Stimulated activated CD4-positive, alpha-beta T cell treated with anti-CD3 and anti-CD28 coated beads, Interleukin-4, amount 100 ng/mL, for 1 hour (primary cell): ENCODE data around the gene MPV17L2.
A peak's percentile ranks its signal among the peaks of the same experiment; 100 is the strongest.

Source experiments
- DNase-seq: peaks from one replicate; pipeline ENCODE4 v3.0.0-alpha.2; 2020

The MPV17L2 gene

GRCh38 chr19:18219911-18220631 lies 27.1 kb downstream of the MPV17L2 start:
- DNase-seq: no peak

DNA sequence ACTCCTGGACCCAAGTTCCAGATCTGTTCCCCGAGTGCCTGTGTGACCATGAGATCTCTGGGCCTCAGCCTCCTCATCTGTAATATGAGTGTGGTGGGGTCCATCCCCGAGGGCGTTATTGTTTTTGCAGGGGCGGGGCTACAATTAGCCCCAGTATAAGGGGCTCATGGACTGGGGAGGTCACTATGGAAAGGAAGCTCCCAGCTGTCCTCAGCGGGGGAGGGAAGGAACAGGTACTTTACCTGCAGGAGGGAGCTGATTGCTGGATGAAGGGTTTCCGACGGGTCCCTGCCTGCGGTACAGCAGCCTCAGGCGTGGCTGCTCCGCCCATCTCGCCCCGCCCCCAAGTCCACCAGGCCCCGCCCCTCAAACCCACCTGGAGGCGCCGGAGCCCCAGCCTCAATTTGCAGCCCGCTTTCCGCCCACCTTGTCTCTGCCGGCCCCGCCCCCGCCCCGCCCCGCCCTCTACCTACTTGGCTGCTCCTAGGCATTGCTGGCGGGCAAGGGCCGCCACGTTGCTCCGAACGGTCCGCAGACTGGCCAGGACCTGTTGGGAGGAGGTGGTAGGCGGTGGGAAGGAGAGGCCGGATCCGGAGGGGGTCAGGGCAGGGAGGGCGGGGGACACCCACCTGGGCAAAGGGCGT lies 27.7 kb downstream of the MPV17L2 start:
- no peak for DNase-seq

DNA sequence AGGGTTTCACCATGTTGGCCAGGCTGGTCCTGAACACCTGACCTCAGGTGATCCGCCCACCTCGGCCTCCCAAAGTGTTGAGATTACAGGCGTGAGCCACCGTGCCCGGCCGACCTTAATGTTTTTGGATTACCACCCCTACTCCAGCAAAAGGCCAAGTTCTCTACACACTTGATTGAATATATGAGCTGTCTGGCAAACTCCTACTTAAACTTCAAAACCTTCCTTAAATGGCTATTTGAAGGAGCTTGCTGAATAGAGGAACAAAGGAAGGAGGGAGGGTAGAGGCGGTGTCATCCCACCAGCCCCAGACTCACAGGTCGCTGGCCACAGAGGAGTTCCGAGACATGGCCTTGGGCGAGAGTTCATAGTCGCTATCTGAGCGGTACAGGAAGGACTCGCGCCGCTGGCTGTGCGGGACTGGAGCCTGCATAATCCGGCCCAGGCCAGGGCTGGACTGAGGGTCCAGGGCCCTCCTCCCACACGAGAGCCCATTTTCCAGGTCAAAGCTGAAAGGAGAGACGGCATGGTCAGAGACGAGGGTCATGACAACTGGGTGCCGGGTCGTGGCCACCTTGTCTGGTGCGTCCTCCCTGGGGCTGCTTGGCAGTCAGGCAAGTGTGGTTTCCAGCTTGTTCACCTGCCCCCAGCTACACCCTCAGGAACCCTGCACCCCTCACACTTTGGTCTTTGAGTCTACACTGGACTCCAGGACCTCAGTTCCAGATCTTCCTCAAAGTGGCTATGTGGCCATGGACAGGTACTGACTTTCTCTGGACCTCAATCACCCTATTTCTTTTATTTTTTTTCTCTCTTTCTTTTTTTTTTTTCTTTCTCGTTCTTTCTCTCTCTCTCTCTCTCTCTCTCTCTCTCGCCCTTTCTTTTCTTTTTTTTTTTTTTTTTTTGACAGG lies 29.1 kb downstream of the MPV17L2 start:
- no peak for DNase-seq

- DNase-seq: peak; percentile 34
Measured at GRCh38 chr19:18223860-18224524, 31.0 kb downstream of the MPV17L2 start.

DNA sequence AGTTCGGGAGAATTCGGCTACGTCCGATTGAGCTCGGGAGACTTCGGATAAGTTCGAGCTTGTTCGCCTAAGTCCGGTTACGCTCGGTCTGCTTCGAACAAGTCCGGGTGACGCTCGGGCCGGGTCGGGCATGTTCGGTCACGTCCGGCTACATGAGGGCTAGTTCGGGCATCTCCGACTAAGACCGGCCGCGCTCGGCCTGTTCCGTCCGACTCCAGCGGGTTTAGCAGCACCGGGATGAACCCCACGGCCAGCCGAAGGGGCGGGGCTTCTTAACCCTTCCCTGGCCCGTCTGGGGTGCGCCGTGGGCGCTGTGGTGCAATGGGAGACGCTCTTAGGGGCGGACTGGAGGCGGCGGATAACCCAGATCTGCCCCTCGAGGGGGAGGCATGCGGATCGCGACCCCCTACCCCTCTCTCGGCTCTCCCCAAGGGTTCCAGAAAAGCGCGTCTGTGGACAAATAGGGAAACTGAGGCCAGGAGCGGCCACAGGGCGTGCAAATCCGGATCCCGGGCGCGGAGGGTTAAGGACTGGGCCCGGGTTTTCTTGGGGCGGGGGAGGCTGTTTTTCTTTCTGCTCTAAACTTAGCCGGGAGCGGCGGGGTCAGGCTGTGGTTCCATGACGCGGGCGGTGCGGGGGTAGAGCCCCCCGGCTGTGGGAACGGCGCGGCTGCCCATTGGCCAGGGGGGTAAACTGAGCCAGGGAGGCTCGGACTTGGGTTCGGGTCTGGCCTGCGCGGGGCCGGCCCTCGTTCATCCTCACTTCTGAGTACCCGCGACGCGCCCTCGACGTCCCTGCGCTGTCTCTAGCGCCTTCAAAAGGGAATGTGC lies 31.7 kb downstream of the MPV17L2 start:
- peak; percentile 87 for DNase-seq

GRCh38 chr19:18225355-18225701 lies 32.3 kb downstream of the MPV17L2 start:
- no peak for DNase-seq

DNA sequence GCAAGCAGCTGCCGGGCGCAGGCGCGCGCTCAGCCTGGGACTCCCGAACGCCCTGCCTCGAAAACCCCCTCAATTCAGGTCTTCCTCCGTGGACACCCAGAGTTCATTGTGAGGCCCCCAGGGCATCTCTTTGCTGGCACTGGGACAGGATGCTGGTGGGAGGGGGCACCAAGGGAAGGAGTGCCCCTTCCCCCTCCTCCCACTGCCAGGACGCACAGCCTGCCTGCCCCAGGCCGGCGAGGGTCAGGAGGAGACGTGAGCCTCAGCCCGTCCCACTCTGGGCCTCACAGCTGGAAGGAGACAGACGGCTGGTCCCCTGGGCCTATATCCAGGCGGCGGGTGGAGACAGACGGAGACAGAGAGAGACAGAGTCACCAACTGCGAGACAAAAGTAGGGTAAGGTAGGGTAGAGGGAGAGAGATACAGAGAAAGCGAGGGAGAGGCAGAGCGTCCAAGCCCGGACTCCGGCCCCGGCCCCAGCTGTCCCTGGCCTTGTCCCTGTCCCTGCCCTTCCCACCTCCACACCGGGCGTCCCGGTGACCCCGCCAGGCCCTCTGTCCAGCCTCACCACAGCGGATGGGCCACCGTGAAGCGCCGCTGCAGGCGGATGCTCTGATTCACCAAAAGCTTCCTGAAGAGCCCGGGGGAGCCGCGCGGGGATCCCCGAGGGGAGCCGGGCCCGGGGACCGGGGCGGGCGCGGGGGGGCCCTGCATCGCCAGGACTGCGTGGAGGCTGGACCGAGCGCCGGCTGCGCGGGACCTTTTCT lies 32.9 kb downstream of the MPV17L2 start, which contains the start of gene PDE4C:
TSS of gene PDE4C (minus strand) at position 737 of the 767 bp plus-strand sequence. CDS start at position 714, 23 bp downstream.
- DNase-seq: no peak

DNA sequence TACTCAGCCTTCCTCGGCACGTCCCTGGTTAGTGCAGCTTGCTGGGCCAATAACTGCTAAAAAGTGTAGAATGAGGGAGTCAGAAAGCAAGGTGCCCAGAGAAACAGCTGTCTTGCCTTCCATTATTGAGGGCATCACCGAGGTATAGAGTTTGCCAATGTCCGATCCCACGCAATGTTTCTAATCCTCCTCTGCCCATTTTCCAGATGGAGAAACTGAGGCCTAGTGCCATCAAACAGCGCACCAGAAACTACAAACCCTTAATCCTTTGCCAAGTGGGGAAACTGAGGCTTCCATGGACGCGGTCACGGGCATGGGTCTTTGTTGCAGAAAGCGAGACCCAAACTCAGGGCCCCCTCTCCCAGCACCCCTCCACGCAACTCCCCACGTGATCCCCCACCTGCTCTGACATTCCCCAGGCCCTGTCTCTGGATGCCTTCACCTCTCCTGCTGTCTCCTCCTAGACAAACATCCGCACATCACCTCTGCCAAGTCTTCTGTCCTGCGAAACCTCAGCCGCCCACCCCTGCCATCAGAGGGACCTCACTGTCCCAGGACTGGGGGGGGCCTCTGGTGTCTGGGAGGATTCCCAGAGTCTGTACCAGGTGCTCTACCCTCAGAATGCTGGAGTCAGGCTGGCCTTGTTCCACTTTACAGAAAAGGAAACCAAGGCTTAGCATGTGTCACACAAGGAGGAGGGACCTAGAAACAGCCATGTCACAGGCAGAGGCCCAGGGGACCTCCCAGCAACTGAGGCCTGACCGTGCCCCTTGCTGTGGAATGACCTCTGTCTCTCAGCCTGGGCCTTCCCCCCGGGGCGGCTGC lies 34.1 kb downstream of the MPV17L2 start:
- no peak for DNase-seq

DNA sequence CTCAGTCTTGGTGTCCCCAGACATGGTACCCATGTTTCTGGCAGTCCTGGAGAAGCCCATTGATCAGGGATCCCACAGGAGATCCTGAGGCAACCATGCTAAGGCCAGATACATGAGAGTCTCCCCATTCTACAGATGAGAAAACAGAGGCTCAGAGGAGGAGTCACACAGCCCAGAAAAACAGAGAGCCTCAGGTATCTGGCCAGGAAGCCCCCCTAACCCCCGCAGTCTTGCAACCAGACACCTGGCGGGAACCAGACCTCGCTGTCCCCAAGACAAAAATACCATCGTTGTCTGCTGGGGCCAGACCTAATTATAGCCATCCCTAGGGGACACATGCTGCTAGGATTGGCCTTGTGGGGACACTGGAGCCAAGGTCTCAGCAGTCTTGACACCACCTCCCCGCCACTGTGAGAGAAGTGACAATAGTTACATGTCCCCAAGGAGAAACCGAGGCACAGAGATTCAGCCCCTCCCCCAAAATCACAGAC lies 34.8 kb downstream of the MPV17L2 start:
- DNase-seq: no peak

DNA sequence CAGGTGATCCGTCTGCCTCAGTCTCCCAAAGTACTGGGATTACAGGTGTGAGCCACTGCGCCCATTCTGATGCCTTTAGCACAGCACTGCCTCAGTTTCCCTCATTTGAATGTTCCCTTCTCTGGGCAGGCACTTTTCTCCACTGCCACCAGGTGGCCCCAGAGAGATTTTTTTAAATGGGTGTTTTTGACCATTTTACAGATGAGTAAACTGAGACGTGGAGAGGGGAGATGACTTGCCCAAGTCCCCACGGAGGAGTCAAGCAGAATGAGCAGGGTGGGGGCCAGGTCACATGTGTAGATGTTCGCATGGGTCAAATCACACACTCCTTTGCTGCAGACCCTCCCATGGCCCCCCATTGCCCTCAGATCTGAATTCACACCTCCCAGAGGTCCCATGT lies 36.5 kb downstream of the MPV17L2 start:
- DNase-seq: no peak

DNA sequence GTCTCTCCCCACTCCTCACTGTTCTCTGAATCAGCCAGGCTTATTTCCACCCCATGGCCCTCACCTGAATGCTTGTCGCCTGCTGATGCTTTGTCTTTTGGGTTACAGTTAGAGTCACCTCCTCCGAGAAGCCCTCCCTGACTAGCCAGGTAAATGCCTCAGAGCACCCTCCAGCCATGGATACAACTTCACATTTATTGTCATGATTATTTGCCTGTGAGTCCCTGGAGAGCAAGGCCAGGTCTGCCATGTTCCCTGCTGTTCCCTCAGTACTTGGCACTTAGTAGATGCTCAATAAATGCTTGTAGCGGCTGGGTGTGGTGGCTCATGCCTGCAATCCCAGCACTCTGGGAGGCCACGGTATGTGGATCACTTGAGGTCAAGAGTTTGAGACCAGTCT lies 36.9 kb downstream of the MPV17L2 start:
- no peak for DNase-seq

DNA sequence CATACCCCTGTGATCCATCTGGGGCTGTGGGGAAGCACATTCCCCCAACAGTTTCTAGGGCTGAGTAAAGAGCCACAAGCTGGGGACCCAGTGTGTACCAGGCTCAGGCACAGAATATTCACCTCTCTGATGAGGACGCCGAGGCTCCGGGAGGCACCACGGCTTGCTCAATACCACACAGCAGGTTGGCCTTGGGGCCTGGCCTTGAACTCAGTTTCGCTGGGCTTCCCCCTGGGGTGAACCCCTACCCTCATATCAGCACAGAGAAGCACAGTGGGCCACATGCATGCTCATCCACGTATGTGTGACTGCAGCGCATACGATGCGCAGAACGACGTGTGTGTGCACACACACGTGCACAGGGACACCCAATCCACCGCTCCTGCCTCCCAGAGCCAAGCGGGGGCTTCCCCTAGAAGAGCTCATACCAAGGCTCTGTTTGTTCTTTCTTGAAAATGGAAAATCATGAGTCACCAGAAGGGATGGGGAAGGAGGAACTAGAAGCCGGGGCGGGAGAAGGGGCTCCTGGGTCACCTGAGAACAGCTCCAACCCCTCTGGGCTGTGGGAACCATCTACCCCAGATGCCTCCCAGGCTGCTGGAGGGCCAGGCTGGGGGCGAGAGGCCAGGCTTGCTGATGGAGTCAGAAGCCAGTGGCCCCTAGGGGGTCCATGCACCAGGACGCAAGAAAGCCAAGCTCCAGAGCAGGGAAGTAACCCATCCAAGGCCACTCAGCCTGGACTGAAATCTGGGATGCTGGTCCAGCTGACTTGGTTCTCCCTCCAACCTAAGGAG lies 38.1 kb downstream of the MPV17L2 start:
- no peak for DNase-seq

DNA sequence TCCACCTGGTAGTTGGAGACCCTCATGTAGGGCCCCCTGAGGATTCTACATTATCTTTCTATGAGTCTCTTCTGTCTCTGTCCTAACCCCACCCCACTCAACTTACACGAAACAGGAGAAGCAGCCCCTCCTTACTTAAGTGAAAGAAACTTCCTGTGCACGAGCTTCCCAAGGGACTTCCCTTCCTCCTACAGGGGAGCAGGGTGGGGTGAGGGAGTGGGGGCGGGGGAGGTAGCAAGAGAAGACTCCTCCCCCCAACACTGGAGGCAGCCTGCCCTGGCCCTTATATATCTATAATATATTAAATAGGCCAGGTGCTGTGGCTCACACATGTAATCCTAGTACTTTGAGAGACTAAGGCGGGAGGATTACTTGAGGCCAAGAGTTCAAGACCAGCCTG lies 38.8 kb downstream of the MPV17L2 start:
- no peak for DNase-seq

- DNase-seq: no peak
Measured at GRCh38 chr19:18232540-18233223, 39.7 kb downstream of the MPV17L2 start.

DNA sequence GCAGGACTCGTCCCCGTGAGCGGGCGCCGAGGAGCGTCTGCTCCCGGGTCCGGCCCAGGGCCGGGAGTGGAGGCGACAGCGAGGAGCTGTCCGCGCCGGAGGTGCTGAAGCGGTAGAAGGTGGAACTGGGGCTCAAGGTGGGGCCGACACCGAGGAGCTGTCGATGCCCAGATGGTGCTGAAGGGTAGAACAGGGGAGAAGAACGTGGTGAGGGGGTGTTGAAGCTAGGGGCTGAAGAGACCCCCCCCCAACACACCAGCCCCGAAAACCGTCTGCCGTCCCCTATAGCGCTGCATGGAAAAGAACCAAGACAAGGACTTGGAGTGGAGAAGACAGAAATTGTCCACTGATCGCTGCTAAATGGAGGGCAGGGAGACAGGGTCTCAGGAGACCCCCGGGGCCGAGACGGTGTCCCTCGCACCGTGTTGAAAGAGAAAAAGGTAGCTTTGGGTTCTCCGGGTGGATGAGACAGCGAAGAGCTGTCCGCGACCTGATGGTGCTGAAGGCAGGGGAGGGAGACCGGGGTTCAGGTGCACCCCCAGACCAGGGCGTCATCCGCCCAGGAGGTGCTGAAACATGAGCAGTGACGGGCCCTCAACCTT lies 40.3 kb downstream of the MPV17L2 start:
- peak; percentile 56 for DNase-seq

DNA sequence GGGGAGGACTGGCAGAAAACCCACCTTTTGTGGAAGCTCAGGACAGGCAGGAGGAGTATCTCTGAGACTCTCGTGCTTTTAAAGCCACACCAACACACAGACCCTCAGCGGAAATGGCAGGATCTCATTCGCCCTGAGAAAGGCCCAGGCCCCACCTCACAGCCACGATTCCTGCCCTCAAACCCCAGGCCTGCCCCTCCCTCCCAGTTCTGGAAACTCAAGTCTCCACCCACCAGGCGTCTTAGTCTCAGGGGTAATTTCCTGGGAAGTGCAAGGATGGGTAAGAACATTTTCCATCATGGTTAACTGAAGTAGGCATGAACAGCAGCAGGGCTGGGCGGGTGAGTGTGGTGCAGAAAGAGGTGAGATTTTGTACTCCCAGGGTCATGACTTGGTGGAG lies 41.2 kb downstream of the MPV17L2 start:
- DNase-seq: no peak

DNA sequence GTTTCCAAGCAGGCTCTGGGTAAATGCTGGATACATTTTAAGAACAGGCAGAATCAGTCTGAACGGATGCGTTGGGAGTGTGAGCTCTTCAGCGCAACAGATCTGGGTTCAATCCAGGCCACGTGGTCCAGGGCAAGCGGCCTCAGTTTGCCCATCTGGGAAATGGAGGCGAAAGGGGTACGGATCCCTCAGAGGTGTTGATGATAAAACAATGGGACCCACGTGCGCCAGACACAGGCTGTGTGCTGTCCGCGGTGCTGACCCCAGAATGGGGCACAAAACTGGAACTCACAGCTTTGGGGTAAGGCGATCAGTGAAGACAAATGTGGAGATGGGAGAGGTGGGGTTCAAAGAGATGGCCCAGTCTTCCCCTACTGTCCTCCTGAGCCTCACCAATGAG lies 46.3 kb downstream of the MPV17L2 start:
- DNase-seq: no peak

DNA sequence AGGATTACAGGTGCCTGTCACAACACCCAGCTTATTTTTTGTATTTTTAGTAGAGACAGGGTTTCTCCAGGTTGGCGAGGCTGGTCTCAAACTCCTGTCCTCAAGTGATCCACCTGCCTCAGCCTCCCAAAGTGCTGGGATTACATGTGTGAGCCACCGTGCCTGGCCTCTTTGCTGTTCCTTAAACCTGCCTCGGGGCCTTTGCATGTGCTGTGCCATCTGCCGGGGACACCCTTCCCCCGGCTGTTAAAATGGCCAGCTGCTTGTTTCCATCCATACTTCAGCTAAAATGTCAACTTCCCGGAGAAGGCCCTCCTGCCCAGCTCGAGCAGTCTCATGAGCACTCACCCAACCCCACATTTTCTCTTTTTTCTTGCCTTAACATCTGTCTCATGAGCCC lies 52.3 kb downstream of the MPV17L2 start:
- DNase-seq: no peak
